Measurements from ENCODE around the gene TMEM63A. TPM values are rescaled to one million over a fixed set of nuclear protein-coding genes. Genes with fewer than 3 reads are reported as not detected.

Gene TMEM63A
- total and polyA plus RNA-seq, 2 of the 13 experiments (the other 11 are each of a cell fraction or from before 2014, with no cell fraction given), result 23.9 to 53.3 TPM

GRCh38 chr1:225881081-225881958, 860 bp downstream of the TMEM63A start (continued):
- TF ChIP-seq MXD1 (CRISPR knock-in tag; IDR thresholded peaks at IDR 0.05), result no peak
- no peak for TF ChIP-seq ZNF350 (CRISPR knock-in tag; IDR thresholded peaks at IDR 0.05; ENCODE audit: borderline replicate concordance, low read depth)
- TF ChIP-seq ZFP82 (CRISPR knock-in tag; IDR thresholded peaks at IDR 0.05; ENCODE audit: borderline replicate concordance), result no peak
- no peak for TF ChIP-seq IRF1 (CRISPR knock-in tag; IDR thresholded peaks at IDR 0.05; ENCODE audit: low read depth)
- TF ChIP-seq ETS1 (CRISPR knock-in tag; IDR thresholded peaks at IDR 0.05), result no peak
- no peak for TF ChIP-seq SKI (IDR thresholded peaks at IDR 0.05; ENCODE audit: partially characterized antibody)
- TF ChIP-seq EP300 (IDR thresholded peaks at IDR 0.05; ENCODE audit: low read depth in 2 of 2, low read length in 2 of 2), result no peak
- TF ChIP-seq EP300 (CRISPR knock-in tag; IDR thresholded peaks at IDR 0.05; ENCODE audit: borderline replicate concordance), result no peak
- TF ChIP-seq DDIT3 (CRISPR knock-in tag; IDR thresholded peaks at IDR 0.05), result no peak
- no peak for TF ChIP-seq ZHX1 (CRISPR knock-in tag; IDR thresholded peaks at IDR 0.05; ENCODE audit: low read depth)
- TF ChIP-seq CBFB (CRISPR knock-in tag; IDR thresholded peaks at IDR 0.05), result no peak
- peak; percentile 61 for TF ChIP-seq SAP130 (CRISPR knock-in tag; IDR thresholded peaks at IDR 0.05; ENCODE audit: low read depth)
- TF ChIP-seq ZNF335 (CRISPR knock-in tag; IDR thresholded peaks at IDR 0.05), result no peak
- TF ChIP-seq TCF7L2 (IDR thresholded peaks at IDR 0.05; ENCODE audit: low read depth, low read length), result no peak
- no peak for TF ChIP-seq RFX3 (CRISPR knock-in tag; IDR thresholded peaks at IDR 0.05)
- TF ChIP-seq E2F1 (CRISPR knock-in tag; IDR thresholded peaks at IDR 0.05), result no peak
- TF ChIP-seq ZNF331 (CRISPR knock-in tag; IDR thresholded peaks at IDR 0.05), result no peak

Data from HepG2 (cell line).